Stimulated activated CD8-positive, alpha-beta memory T cell treated with anti-CD3 and anti-CD28 coated beads, Interleukin-7, amount 100 ng/mL, for 48 hours (primary cell): Measurements from ENCODE around the gene ETFA.

Experiments used
- DNase-seq, 2 donors: peaks; one replicate each; pipeline ENCODE4 v3.0.0-alpha.2; 2020; ENCODE audit warnings: low read depth in 1 of 2; ENCODE audit errors: extremely low read depth in 1 of 2

ETFA gene

DNA sequence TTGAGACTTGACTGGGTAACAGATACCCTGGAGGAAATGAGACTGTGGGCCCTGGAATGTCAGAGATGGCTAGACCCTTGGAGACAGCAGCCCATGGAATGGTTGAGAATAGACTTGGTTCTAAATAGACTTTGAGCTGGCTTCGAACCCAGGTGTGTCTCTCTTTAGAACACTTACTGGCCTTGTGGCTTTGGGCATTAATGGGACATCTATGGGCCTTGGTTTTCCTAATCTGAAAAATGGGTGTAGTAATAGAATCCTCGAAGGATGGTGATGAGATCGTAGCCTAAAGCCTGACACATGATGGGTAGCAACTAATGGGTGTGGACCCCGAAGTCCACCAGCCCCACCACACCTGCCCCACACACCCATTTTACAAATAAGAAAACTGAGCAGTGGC lies 132.2 kb downstream of the ETFA start:
- DNase-seq, result no peak

DNA sequence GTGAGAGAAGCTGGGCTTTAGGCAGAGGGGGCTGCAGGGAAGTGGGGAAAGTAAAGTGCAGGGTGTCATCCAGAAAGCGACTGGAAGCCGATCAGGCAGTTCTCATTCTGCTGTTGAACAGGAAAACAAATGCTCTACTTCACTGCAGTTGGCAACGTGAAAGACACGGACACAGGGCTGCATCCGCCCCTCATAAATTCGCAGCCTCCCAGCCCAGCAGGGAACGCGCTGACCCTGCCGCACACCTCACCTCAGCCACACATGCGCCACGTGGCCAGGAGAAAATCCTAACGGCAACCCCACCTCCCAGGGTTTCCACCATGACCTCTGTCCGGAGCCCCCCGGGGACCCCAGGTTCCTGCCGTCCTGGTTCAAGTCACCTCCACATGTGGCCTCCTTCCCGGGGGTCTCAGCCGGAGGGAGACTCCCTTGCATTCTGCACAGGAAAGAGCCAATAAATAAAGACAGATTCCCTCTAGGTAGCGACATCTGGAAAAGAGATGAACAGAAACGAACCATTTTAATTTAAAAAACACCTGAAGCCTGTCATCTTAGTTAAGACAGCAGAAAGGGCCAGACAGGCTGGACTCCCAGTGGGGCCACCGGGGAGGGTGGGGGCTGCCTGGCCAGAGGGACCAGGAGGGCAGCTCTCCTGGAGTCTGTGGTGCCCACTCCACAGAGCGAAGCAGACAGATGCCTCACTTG lies 132.8 kb downstream of the ETFA start:
- no peak for DNase-seq

DNA sequence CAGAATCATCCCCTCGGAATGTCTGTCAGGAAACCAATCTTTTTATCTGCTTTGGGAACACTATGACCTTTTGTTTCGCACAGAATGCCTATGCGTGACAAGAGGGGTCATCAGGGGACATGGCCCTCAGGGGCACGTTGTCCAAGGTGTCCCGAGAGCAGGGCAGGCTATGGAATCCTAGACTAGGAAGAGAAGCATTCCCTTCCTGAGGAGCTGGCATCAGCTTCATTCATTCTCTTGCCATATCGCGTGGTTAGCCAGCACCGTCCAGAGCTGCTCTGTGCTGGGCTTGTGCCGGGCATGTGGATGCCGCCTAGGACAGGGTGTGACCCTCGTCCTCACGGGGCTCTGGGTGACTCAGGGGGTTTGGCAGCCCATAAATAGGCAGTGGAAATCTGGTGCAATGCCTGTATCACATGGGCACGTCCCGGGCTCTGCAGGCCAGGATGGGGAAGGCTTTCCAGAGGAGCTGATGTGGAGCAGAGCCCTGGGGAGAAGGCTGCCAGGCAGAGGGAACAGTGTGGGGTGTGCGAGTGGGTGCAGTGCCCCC lies 133.7 kb downstream of the ETFA start:
- DNase-seq, result no peak

DNA sequence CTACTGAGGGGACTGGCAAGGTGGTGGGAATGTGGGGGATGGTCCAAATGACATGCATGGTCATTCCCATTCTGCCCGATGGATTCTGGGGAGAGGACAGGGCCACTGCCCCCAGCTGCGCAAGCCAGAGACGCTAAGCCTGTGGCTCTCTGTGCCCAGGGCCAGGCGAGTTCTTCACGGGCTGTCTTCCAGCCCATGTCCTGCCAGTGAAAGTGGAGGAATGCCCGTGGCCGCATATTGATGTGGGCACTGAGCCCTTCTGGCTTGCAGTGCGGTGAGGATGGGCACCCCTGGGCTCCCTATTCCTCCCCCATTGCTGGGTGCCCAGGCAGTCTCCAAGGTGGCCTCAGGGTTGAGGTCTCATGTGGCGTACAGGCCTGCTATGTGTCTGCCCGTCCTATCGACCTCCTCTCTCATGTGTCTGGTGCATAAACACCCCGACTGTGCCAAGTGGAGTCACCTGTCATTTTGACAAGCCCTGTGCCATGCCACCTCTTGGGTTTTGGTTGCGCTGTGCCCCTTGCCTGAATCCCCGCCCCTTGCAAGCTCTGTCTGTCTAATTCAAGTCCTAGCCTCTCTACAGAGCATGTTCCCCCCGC lies 134.7 kb downstream of the ETFA start:
- no peak for DNase-seq

DNA sequence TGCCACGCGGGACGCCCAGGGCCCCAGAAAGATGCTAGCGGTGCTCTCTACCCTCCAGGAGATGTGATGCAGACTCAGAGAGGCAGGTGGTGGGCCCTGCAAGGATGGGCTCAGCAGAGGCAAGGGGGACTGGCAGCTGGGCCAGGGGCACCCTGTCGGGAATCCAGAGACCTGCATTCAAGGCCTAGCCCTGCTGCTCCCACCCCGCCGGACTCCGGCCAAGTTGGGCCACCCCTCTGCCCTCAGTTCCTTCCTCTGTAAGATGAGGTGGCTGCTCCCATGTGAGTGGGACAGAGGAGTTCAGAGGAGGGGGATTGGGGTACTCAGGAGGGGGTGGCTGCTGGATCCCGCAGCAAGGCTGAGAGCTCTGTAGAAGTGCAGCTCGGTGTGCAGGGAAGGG lies 135.2 kb downstream of the ETFA start:
- DNase-seq, result no peak

DNA sequence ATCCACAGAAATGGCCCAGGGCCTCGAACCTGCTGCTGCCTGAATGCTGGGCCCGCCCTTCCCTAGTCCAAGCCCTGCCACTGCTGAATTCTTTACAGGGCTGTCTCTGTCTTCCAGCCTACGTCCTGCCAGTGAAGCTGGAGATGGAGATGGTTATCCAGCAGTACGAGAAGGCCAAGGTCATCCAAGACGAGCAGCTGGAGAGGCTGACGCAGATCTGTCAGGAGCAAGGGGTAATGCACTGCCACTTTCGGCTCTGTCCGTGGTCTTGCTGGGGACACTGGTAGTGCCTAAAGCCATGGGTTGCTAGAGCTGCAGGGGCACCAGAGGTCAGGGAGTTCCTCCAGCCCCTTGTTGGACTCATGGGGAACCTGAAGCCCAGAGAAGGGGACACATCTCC lies 135.8 kb downstream of the ETFA start:
- no peak for DNase-seq

DNA sequence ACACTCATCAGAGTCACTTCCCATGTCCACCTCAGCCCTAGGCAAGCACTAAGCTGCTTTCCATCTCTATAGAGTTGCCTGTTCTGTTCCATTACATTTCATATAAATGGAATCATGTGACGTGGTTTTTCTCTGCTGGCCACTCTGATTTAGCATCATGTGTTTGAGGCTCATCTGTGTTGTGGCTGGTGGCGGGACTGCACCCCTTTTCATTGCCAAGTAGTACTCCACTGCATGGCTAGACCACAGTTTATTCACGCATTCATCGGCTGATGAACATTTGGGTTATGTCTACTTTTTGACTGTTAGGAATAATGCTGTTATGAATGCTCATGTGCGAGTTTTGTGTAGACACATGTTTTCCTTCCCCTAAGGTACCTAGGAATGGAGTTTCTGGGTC lies 136.6 kb downstream of the ETFA start:
- DNase-seq, result no peak

DNA sequence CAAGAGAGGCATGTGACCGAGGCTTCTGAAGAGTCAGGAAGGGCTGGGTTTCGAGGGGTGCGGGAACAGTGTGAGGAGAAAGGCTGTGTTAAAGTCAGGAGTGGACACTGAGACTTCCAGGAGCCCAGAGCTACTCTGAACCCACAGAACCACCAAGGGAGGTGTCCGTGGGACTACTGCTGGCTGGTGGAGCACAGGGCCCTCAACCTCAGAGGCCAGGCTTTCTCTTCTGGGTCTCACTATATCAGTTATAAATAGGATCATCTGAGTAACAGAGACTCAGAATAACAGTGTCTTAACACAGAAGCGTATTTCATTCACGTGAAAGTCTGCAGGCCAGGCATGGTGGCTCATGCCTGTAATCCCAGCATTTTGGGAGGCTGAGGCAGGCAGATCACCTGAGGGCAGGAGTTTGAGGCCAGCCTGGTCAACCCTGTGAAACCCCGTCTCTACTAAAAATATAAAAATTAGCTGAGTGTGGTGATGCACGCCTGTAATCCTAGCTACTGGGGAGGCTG lies 137.9 kb downstream of the ETFA start:
- no peak for DNase-seq

DNA sequence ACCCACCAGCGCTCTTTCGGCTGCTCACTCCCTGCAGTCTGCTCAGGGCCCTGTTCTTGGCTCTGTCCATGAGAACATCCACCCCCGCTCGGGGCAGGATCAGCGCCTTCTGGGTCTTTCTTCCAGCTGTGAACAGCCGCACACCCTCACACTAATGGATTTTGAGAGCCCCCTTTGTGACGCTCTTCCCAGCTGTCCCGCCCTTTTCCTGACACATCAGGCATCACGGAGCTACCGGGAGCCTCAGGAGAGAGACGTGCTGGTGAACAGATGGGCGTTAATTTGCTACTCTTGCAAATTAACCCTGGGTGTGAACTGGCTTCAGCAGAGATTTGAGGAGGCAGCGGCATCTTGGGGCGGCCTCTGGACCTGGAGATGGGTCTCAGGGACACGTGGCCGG lies 138.5 kb downstream of the ETFA start:
- no peak for DNase-seq

DNA sequence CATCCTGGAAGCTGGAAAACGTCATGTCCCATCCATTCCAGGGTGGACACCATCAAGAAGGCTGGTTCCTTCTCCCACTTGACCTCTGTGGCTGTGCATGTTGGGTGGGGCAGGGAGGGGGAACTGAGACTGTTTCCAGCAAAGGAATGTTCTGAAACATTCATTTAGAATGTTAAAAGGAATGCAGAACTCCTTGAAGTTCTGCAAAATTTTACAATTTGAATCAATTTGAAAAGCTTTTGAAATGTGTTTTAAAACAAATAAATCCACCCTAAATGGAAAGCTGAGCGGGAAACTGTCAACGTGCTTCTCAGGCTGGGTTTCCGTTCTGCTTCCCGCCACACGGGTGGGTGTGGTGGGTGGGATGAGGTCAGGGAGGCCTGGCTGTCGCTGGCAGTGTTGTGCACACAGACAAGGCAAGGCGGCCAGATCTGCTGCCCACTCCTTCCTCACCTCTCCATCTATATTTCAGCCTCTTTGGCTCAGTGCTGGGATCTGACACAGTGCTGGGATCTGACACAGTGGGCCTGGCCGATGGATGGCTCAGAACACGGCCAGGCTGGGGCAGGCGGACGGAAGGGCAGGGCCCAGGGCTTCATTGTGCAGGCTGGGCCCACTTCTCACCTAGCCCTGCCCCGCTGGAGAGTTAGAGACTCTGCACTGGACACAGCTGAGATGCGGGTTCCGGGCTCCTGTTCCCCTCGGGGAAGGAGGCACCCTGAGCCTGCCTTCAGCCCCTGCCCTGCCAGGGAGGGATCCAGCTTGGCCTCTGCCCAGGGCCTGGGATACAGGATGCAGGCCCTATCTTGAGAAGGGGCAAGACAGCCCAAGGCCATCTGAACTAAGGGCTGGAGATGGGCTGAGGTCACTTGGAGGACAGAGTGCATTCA lies 141.1 kb downstream of the ETFA start:
- no peak for DNase-seq

DNA sequence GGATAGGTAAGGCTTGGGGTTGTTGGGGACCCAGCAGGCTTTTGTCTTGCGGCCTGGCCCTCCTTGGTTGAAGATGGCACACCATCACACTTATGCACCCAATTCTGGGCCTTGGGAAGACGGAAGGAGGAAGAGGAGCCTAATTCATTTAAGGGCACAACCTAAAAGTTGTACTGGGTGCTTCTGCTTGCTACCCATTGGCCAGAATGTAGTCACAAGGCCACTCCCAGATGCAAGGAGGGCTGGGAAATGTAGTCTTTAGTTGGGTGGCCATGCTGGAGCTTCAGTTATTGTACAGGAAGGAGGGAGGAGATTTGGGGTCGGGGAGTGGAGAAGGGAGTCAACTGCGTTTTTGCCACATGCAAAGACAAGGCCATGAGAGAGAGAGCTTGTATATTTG lies 142.3 kb downstream of the ETFA start:
- no peak for DNase-seq

DNA sequence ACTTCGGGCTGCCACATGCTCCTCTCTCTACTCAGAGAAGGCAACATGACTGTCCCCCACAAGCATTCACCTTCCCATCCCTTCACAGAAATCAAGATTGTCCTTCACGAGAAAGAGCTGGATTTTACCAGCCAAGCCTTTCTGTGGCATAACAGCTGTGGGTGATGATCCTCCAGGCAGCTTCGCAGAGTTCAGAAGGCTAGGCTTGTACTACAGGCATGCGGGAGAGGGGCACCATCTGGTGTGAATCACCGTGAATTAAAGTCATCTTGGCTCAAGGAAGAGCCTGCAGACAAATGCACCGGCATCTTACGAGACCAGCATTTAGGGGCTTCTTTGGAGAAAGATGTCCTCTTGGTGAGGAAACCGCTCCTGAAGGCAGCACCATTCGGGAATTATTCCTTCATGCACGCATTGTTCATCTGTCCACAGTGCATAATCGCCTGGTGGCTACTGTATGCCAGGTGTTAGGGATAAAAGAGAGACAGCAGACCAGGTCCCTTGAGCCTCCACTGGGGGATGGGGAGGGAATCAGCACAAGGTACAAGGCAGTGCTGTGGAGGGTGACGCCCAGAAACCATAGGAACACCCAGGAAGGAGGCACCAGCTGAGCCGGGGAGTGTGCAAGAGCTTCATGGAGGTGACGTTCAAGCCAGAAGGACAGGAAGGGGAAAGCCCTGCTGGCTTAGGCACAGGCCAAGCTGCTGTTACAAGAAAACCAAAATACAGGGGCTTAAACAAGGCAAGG lies 142.9 kb downstream of the ETFA start:
- DNase-seq, result no peak

DNA sequence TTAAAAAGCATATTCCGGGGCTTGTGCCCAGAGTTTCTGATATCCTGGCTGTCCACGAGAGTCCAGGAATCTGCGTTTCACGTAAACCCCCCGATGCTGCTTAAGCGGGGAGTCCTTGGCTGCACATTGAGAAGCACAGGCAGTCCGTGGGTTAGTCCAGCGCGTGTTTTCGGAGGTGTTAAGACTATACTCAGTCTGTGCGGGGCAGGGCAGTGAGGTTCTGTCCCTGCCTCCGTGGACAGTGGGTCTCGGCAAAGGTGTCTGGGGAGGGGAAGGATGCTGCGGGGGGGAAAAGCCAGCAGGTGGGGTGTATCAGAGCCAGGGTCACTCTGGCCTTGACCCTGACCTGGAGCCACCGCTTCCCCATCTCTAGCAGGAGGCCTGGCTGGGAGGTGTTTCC lies 145.3 kb downstream of the ETFA start:
- DNase-seq, result no peak
